Measurements from ENCODE around the gene NISCH.

The NISCH gene

DNA sequence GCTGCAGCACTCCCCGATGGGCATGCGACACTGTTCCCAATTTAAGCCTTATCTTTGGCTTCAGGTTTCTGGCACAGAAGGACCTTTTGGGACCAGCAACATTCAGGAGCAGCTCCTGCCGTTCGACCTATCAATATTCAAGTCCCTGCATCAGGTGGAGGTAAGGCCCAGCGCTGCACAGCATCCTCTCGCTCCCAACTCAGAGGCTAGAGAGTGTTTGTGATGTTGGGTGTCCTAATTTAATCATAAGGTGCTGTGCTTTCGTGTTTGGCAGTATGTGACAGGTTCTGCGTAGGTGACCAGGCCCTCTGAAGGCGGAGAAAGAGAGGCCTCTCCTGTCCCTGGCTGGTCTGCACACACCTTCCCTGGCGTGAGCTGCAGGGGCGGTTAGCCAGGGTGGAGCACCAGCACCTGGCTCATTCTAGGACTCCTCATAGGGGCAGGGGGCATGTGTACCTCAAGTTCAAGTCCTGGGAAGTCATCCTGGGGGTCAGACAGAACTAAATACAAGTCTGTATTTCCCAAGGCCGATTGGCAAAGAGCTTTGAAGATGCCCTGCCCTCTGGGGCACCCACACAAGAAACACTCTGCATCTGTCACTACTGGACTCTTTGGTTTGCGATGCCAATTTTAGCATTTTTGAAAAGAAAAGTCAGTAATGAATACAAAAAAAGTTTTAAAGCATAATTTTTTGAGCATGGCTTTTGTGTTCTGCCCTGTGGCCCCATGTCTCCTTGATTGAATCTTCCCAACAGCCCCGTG is 17.0 kb downstream of the NISCH start:
- no peak for DNase-seq (ENCODE audit: low spot score)

DNA sequence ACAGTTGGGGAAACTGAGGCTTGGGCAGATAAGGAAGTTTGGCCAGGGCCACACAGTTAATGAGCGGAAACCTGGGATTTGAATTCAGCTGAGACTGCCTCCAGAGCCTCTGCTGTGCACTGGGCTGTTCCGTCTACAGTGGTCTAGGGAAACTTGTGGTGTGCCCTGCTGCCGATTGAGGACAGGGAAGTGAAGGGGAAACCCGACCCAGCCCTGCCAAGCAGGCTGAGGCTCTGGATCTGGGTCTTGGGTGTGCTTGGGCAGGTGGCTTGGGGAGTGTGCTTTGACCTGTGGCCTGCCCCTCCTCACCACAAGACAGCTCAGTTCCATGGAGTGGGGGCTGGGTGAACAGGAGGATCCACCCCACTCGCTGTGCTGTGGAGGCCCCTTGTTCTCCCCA is 17.6 kb downstream of the NISCH start:
- DNase-seq (ENCODE audit: low spot score) = no peak

DNA sequence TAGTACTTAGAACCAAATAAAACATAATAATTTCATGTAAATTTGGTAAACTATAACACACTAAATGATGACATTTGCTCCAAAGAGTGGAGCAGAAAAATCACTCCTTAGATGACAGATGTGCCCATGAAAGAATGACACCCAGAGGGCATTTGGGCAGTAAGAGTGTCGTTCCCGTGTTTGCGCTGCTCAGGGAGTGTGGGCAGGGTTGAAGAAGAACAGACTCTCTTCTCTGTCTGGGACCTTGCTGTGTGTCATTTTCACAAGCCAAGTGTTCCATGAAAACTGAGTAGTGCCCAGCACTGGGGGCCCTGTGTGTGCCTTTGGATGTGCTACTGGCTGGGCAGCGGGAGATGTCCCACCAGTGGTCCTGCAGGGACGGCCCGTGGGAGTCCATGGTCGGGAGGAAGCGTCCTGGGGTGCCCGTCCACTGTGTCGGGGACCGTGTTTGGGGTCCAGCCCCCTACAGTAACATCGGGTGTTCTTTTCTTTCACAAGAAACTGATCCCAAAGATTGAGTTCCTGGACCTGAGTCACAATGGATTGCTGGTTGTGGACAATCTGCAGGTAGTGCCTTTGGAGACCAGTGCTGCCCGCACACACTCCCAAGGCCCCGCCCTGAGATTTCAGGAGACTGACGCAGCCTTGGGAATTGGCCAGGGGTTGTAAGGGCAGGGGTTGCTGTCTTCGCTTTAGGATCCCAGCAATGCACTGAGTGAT is 21.8 kb downstream of the NISCH start:
- no peak for DNase-seq (ENCODE audit: low spot score)

DNA sequence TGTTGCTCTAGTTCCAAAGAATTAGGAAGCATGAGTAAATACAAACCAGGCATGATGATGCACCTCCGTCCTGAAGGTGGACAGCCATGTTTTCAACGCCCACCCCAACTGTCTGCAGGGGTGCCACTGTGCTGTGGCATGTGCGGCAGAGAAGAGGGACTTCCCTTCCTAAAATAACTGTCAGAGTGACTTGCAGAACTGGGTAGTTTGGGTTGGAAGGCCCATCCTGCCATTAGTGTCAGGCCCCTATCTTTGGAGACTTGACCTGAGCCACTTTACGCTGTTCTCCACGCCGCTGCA is 22.3 kb downstream of the NISCH start:
- DNase-seq (ENCODE audit: low spot score) = no peak

DNA sequence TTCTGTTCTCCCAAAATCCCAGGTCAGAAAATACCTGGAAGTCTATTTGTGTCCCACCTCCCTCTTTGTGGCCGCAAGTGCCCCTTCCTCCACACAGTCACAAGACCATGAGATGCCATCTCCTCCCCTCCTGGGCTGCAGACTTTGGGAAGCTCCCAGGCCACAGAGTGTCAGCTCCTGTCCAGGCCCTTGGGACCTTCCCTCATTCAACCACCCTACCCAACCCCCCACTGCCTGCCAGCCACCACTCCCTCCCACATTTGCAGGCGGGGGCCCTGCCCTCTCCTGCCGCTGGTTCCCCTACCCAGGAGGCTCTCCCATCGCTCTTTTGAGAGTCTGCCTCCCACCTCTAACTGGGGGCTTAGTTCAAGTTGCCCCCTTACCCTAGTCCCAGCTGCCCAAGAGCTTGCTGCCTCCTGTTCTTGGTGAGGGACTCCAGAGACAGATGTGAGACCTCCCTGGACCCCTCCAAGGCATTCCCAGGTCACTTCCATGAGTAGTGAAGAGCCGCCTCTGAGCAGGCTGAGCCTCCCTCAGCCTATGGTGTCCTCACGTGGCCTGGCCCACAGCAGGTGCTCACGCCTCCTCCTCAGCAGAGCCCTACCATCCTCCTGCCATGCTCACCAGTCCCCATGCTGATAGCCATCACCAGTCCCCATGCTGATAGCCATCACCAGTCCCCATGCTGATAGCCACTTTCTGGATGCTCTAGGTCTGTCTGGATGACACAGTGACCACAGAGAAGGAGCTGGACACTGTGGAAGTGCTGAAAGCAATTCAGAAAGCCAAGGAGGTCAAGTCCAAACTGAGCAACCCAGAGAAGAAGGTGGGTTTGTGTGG is 23.9 kb downstream of the NISCH start:
- no peak for DNase-seq (ENCODE audit: low spot score)

DNA sequence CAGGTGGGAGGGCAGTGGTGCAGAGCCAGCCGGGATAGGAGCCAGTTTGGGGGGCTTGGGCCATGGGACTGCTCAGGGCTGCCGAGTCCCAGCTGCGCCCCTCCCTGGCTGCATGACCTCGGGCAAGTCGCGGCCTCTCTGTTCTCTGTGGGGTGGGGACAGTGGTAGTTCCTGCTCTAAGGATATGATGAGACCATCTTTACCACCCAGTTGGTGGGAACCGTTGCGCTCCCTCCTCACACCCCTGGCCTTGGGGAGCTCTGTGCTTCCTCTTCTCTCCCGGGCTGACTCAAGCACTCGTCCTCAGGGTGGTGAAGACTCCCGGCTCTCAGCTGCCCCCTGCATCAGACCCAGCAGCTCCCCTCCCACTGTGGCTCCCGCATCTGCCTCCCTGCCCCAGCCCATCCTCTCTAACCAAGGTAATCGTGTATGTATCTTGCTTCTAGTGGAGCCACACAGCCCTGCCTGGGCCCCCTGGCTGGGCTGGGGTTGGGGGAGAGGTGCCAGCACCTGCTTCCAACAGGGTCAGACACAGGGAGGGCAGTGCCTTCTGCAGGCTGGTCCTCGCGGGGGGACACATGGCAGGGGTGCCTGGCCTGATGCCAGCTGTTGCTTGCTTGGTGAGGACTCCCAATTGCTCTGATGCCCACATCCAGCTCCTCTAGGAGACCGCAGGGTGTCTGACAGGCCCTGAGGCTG is 24.6 kb downstream of the NISCH start:
- no peak for DNase-seq (ENCODE audit: low spot score)

DNA sequence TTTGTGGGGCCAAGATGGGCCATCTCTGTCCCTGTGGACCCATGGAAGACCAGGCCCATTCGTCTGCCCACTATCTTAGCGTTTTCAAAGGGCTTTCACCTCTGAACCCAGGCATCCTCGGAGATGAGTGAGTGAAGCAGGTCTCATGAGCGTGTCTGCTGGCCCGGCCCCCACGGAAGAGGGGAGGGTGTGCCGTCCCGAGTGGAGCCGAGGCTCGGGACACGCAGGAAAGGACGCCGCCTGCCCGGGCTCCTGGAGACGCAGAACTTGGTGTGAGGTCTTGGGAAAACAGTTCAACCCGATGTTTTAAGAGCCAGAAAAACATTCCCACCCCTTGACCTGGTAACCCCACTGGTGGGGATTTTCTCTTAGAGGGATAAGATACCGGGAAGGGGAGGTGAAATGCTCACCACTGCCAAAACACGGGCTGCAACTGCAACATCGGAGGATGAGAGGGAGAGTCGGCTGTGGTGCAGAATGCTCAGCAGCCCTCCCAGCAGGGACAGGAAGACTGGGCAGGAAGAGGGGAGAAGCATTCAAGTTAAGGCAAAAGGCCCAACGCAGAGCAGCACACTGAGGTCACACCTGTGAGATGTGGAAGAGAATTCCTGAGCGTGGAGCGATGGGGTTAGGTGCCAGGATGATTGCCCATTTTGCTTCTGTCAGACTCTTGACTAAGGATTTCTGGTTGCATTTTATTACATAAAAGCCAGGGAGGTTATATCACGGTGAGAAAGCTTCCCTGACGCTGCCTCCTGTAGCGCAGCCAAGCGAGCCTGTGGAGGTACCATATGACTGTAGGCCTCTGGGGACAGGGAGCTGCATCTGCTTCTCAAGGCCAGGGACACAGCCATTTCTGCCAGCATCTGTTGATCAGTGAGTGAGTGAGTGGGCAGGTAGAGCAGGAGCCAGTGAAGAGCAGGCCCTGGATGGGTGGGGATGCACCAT is 25.6 kb downstream of the NISCH start:
- DNase-seq (ENCODE audit: low spot score) = no peak

DNA sequence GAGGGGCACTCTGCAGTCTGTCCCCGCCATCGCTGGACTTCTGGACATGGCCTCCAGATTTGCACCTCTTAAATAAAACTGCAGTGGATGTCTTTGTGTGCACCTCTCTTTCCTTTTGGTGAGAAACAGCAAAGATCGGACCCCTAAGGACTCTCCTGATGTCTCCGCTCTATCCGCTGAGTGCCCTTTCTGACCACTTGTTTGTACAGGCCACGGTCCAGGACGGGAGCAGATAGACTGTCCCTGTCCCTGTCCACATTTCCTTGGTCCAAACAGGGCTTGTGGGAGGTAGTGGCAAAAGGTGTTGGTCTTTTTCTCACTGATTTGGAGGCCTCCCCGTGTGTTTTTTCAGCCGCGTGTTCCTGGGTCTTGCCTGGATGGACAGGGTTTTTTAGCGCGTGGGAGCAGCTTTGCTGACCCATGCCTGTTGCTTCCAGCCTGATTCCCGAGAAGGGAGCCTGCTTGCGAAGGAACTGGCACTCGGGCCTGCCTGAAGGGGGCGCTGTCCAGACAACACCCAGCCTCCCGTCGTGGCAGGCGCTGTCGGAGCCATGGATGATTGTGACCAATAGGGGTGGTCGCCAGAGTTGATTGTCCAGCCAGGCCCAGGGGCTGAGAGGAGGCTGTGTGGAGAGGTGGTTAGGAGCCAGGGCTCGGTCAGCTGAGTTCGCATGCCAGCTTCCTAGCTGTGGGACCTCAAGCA is 26.6 kb downstream of the NISCH start:
- DNase-seq (ENCODE audit: low spot score) = no peak

DNA sequence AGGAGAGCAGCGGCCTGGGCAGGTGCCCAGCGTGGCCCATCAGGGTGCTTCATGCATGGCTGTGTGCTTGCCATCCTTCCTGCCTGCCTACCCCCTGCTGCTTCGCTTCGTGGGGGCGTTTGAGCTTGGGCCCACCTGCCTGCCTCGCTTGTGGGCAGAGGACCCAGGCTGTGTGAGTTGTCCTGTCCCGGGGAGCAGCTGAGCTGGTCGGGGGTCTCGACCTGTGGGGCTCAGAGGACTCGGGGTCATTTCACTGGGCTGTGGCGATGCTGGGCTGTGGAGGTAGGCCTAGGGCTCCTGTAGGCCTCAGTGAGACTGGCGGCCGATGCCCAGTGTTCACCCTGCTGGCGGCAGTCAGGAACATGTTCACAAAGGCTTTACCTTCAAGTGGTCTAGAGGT is 27.7 kb downstream of the NISCH start:
- no peak for DNase-seq (ENCODE audit: low spot score)

DNA sequence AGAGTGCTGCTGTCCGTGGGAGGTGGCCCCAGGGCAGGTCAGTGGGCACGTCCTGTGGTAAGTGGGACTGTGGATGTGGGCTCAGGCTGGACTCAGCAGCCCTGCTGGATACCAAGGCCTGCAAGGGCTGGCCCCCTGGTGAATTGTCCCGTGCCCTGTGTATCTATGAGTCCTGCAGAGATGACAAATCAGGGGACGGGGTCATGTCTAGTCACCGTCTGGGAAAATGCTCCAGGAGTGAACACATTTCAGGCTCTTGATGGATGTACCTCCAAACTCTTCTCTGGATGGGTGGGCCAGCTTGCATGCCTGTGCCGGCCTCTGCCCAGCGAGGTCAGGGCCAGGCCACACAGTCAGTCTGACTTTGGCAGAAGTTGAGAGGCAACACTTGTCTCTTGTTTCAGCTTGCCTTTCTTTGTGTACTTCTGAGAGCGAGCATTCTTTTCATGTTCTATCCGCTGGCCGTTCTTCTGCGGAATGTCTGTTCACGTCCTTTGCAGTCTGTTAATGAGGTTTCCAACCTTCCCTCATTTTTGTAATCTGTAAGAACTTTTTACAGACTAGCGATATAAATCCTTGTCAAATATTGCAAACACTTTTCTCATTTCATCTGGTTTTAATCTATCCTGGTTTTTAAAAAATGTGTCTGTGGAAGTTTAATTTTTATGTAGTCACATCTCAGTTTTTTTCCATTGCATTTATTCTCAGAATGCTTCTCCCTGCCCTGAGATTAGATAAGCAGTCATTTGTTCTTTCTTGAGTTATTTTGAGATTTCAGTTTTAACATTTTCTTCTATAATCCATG is 28.4 kb downstream of the NISCH start:
- no peak for DNase-seq (ENCODE audit: low spot score)

DNA sequence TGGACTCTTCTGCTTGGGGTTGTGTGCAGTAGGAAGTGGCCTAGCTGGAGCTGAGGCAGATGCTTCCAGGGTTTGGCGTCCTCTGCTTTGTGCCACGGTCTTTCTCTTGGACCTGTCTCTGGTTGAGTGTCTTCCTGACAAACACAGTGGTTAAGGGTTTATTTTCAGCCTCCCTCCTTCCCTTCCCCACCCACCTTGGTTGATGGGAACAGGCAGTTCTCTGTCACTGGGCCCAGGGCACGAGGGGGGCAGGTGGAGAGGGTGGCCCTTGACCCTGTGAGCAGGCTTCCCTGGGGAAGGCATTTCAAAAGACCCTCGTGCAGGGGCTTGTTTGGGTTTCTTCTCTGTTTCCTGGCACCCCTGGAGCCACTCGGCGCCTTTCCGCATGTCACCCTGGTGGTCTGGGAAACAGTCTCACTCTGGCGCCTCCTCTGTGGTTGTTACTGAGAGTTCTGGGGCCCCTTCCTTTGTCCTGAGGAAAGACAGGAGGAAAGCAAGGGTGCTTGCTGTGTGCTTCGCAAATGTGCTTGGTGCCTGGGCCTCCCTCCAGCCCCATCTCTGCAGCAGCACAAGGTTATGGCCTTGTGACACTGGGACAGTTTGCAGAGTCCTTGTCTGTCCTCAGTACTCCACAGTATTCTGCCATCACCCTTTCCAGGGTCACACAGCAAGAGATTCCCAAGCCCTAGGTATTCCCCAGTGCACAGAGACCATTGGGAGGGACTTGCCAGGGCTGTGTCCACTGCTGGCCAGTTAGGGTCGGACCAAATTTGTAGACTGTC is 29.5 kb downstream of the NISCH start:
- no peak for DNase-seq (ENCODE audit: low spot score)

DNA sequence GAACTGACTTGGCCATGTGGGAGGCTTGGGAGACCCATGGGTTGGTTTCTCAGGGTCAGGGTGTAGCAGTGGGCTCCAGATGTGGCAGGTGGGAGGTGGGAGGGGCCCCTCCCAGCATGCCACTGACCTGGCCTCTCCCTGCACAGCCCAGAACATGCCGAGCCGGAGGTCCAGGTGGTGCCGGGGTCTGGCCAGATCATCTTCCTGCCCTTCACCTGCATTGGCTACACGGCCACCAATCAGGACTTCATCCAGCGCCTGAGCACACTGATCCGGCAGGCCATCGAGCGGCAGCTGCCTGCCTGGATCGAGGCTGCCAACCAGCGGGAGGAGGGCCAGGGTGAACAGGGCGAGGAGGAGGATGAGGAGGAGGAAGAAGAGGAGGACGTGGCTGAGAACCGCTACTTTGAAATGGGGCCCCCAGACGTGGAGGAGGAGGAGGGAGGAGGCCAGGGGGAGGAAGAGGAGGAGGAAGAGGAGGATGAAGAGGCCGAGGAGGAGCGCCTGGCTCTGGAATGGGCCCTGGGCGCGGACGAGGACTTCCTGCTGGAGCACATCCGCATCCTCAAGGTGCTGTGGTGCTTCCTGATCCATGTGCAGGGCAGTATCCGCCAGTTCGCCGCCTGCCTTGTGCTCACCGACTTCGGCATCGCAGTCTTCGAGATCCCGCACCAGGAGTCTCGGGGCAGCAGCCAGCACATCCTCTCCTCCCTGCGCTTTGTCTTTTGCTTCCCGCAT is 31.8 kb downstream of the NISCH start:
- DNase-seq (ENCODE audit: low spot score) = no peak

DNA sequence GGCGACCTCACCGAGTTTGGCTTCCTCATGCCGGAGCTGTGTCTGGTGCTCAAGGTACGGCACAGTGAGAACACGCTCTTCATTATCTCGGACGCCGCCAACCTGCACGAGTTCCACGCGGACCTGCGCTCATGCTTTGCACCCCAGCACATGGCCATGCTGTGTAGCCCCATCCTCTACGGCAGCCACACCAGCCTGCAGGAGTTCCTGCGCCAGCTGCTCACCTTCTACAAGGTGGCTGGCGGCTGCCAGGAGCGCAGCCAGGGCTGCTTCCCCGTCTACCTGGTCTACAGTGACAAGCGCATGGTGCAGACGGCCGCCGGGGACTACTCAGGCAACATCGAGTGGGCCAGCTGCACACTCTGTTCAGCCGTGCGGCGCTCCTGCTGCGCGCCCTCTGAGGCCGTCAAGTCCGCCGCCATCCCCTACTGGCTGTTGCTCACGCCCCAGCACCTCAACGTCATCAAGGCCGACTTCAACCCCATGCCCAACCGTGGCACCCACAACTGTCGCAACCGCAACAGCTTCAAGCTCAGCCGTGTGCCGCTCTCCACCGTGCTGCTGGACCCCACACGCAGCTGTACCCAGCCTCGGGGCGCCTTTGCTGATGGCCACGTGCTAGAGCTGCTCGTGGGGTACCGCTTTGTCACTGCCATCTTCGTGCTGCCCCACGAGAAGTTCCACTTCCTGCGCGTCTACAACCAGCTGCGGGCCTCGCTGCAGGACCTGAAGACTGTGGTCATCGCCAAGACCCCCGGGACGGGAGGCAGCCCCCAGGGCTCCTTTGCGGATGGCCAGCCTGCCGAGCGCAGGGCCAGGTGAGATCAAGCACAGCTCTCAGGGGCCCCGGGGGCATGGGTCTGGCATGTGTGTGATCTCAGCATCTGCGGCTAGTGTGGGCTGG is 32.6 kb downstream of the NISCH start:
- DNase-seq (ENCODE audit: low spot score) = no peak

DNA sequence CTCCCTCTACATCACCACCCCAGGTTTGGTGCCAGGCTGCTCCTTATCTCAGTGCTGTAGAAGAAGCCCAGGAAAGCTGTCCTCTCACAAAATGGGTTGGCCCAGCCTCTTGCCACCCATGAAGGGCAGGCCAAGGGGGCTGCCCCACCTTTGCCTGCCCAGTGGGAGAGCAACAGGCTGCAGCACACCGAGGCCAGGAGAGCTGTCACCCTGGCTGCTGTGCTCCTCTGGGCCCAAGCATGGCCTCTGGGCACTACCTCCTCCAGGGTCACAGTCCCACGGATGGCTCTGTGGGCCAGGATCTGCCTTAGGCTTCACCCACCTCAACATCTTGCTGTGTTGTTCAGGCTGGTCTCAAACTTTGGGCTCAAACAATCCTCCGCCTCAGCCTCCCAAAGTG is 33.3 kb downstream of the NISCH start:
- no peak for DNase-seq (ENCODE audit: low spot score)

DNA sequence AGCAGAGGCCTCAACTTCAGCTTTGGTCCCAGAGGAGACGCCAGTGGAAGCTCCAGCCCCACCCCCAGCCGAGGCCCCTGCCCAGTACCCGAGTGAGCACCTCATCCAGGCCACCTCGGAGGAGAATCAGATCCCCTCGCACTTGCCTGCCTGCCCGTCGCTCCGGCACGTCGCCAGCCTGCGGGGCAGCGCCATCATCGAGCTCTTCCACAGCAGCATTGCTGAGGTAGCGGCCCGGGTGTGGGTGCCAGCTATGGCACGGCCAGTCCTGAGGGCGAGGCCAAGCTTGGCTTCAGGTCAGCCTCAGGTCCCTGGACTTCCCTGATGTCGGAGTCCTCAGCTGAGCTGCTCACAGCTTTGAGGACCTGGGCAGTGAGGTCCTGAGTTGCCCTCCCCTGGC is 34.0 kb downstream of the NISCH start:
- DNase-seq (ENCODE audit: low spot score) = no peak

DNA sequence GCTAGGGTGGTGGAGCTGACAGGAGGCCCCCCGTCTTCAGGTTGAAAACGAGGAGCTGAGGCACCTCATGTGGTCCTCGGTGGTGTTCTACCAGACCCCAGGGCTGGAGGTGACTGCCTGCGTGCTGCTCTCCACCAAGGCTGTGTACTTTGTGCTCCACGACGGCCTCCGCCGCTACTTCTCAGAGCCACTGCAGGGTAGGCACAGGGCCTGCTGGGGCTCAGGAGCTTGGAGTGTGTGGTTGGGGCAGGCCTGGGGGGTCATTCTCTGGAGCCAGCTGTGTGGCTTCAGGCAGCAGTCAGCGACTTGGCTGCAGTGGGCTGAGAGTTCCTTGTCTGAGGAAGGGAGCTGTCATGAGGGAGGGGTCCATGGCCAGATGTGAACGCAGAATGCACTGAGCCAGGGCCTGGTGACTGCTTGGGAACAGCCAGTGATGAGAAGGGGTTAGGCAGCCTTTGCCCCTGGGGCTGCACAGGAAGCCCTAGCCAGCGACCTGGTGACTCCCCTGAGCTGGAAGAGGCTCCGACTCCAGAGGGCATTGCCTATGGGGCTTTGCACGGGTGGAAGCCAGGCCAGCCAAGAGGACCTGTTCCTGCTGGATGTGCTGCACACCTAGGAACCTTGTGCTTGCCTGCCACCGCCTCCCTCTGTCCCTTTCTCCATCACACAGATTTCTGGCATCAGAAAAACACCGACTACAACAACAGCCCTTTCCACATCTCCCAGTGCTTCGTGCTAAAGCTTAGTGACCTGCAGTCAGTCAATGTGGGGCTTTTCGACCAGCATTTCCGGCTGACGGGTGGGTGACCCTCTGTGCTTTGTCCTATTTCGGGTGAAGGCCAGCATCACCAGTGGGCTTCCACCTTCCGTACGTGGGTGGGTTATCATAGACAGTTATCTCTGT is 34.9 kb downstream of the NISCH start:
- no peak for DNase-seq (ENCODE audit: low spot score)
